Left lobe of liver (tissue), 2 donors: ENCODE data around the gene WWP2. TPM values are rescaled to one million over a fixed set of nuclear protein-coding genes. Genes with fewer than 3 reads are reported as not detected.
"Not testable (repeated sequence)": the region's sequence is repeated elsewhere in the genome, so short reads cannot be mapped to it uniquely, and the experiment has no call there.

ENCODE experiments used
- ATAC-seq: fragments of 200-7000 bp; cut with Tn5 transposase; one replicate; pipeline ENCODE4 v1.9.1; 2020; ENCODE audit warnings: mild to moderate bottlenecking, moderate library complexity
- DNase-seq: peaks from one replicate; pipeline ENCODE4 v3.0.0-alpha.2; 2020; ENCODE audit warnings: low spot score
- total RNA-seq: library from RNA; stranded (reverse); gene quantifications from one replicate; pipeline ENCODE4 v1.2.1, GENCODE V29; 2021
- donor health status: DM: no; HTN: no; CAD: no; lungs with moderate emphysema.
- donor health status: DM: no; HTN: yes; CAD: no.

WWP2 gene
- total RNA-seq, 1 donor from 2014 or later, result 24.5 TPM

- ATAC-seq, DNase-seq: not testable (repeated sequence)
These were observed 29.3 kb downstream of the WWP2 start for GRCh38 chr16:69791391-69791847.

GRCh38 chr16:69793526-69793925, 31.4 kb downstream of the WWP2 start:
- ATAC-seq (no peak), DNase-seq (no peak)

- DNase-seq (no peak), ATAC-seq (no peak)
These were observed 32.4 kb downstream of the WWP2 start for GRCh38 chr16:69794486-69794885.

GRCh38 chr16:69796285-69797118, 34.4 kb downstream of the WWP2 start:
- peak; percentile 97 for ATAC-seq
- no peak for DNase-seq

- no peak for DNase-seq
- no peak for ATAC-seq
These were observed 36.3 kb downstream of the WWP2 start for GRCh38 chr16:69798466-69798865.

GRCh38 chr16:69799611-69800031, 37.5 kb downstream of the WWP2 start:
- ATAC-seq (no peak), DNase-seq (no peak)

GRCh38 chr16:69804297-69804696, 42.2 kb downstream of the WWP2 start:
- no peak for ATAC-seq
- no peak for DNase-seq

- not testable (repeated sequence) for DNase-seq
These were observed 44.6 kb downstream of the WWP2 start for GRCh38 chr16:69806776-69807175.

GRCh38 chr16:69812688-69813014, 50.5 kb downstream of the WWP2 start:
- DNase-seq (no peak), ATAC-seq (no peak)

More at GRCh38 chr16:69806776-69807175, 44.6 kb downstream of the WWP2 start:
- ATAC-seq, result not testable (repeated sequence)

- ATAC-seq, result no peak
- no peak for DNase-seq
These were observed 51.9 kb downstream of the WWP2 start for GRCh38 chr16:69814078-69814477.

GRCh38 chr16:69814561-69814960, 52.4 kb downstream of the WWP2 start:
- DNase-seq (no peak), ATAC-seq (peak; percentile 29)

GRCh38 chr16:69815216-69815883, 53.2 kb downstream of the WWP2 start:
- DNase-seq, result not testable (repeated sequence)
- peak; percentile 78 for ATAC-seq

- DNase-seq (no peak), ATAC-seq (no peak)
These were observed 54.9 kb downstream of the WWP2 start for GRCh38 chr16:69816996-69817395.

- ATAC-seq (no peak), DNase-seq (no peak)
These were observed 56.9 kb downstream of the WWP2 start for GRCh38 chr16:69818891-69819545.

GRCh38 chr16:69820926-69821541, 58.9 kb downstream of the WWP2 start:
- DNase-seq, result no peak
- ATAC-seq, result no peak

GRCh38 chr16:69821844-69822173, 59.7 kb downstream of the WWP2 start:
- ATAC-seq, result no peak
- no peak for DNase-seq

- DNase-seq, result no peak
- ATAC-seq, result peak; percentile 71
These were observed 60.2 kb downstream of the WWP2 start for GRCh38 chr16:69822174-69822935.

GRCh38 chr16:69823831-69824563, 61.9 kb downstream of the WWP2 start:
- DNase-seq (no peak), ATAC-seq (peak; percentile 81)

- ATAC-seq, DNase-seq: not testable (repeated sequence)
These were observed 62.5 kb downstream of the WWP2 start for GRCh38 chr16:69824564-69825142.
